T-helper 2 cell treated with Interferon-gamma antibody and Interleukin-4, amounts not matched to agents 5 μg/mL and 100 μg/mL, for 36 hours (primary cell): ENCODE measurements around the gene AASDHPPT.

Source experiments
- DNase-seq: peaks from one replicate; pipeline ENCODE4 v3.0.0; 2021; ENCODE audit warnings: low spot score
- H3K27ac Mint-ChIP-seq: one replicate; pipeline ENCODE4 v1.8.0; 2021; ENCODE audit warnings: mild to moderate bottlenecking, mixed read lengths
- H3K27me3 Mint-ChIP-seq: one replicate; pipeline ENCODE4 v1.8.0; 2021; ENCODE audit warnings: low read depth, mixed read lengths
- H3K36me3 Mint-ChIP-seq: one replicate; pipeline ENCODE4 v1.8.0; 2021; ENCODE audit warnings: low read depth, mixed read lengths
- H3K4me1 Mint-ChIP-seq: one replicate; pipeline ENCODE4 v1.8.0; 2021; ENCODE audit warnings: low read depth, mixed read lengths
- H3K4me3 Mint-ChIP-seq: one replicate; pipeline ENCODE4 v1.8.0; 2022; ENCODE audit warnings: mild to moderate bottlenecking, moderate library complexity, mixed read lengths
- H3K9me3 Mint-ChIP-seq: one replicate; pipeline ENCODE4 v1.8.0; 2021; ENCODE audit warnings: mixed read lengths

Gene AASDHPPT

GRCh38 chr11:106098893-106099553 lies 21.6 kb downstream of the AASDHPPT start:
- H3K9me3 Mint-ChIP-seq: no peaks in the 10 kb centered on the region
- H3K4me1 Mint-ChIP-seq: no peaks in the 10 kb centered on the region

GRCh38 chr11:106101370-106101769 lies 23.9 kb downstream of the AASDHPPT start:
- no peak for DNase-seq
- H3K9me3 Mint-ChIP-seq: no peaks in the 10 kb centered on the region
- H3K4me1 Mint-ChIP-seq: no peaks in the 10 kb centered on the region
- H3K27ac Mint-ChIP-seq: no peak overlapping the region
- no peaks in the 10 kb centered on the region for H3K27me3 Mint-ChIP-seq
- peaks cover 20% of the 10 kb centered on the region for H3K36me3 Mint-ChIP-seq
- no peak overlapping the region for H3K4me3 Mint-ChIP-seq

More at GRCh38 chr11:106098893-106099553, 21.6 kb downstream of the AASDHPPT start:
- Mint-ChIP-seq H3K4me3 (no peak overlapping the region), H3K27me3 (no peaks in the 10 kb centered on the region), H3K27ac (no peak overlapping the region), H3K36me3 (peaks cover 31% of the 10 kb centered on the region)
- DNase-seq: no peak

GRCh38 chr11:106101819-106102218 lies 24.4 kb downstream of the AASDHPPT start:
- Mint-ChIP-seq H3K9me3 (no peaks in the 10 kb centered on the region), H3K27ac (no peak overlapping the region), H3K4me3 (no peak overlapping the region), H3K36me3 (peaks cover 15% of the 10 kb centered on the region), H3K27me3 (no peaks in the 10 kb centered on the region), H3K4me1 (no peaks in the 10 kb centered on the region)
- no peak for DNase-seq

- DNase-seq: no peak
- no peak overlapping the region for H3K4me3 Mint-ChIP-seq
- H3K9me3 Mint-ChIP-seq: no peaks in the 10 kb centered on the region
- H3K27me3 Mint-ChIP-seq: no peaks in the 10 kb centered on the region
- no peak overlapping the region for H3K27ac Mint-ChIP-seq
- no peaks in the 10 kb centered on the region for H3K36me3 Mint-ChIP-seq
- H3K4me1 Mint-ChIP-seq: no peaks in the 10 kb centered on the region
Observed at GRCh38 chr11:106105986-106106385, 28.5 kb downstream of the AASDHPPT start.

GRCh38 chr11:106121570-106122320 lies 44.3 kb downstream of the AASDHPPT start:
- H3K9me3 Mint-ChIP-seq: no peaks in the 10 kb centered on the region
- no peaks in the 10 kb centered on the region for H3K4me1 Mint-ChIP-seq
- no peaks in the 10 kb centered on the region for H3K36me3 Mint-ChIP-seq
- no peak overlapping the region for H3K4me3 Mint-ChIP-seq
- H3K27me3 Mint-ChIP-seq: peaks cover 2% of the 10 kb centered on the region
- DNase-seq: no peak
- no peak overlapping the region for H3K27ac Mint-ChIP-seq

GRCh38 chr11:106127604-106128003 lies 50.1 kb downstream of the AASDHPPT start:
- Mint-ChIP-seq H3K36me3 (no peaks in the 10 kb centered on the region), H3K27ac (no peak overlapping the region), H3K9me3 (no peaks in the 10 kb centered on the region), H3K27me3 (peaks cover 5% of the 10 kb centered on the region), H3K4me1 (no peaks in the 10 kb centered on the region), H3K4me3 (no peak overlapping the region)
- no peak for DNase-seq

GRCh38 chr11:106128740-106129139 lies 51.3 kb downstream of the AASDHPPT start:
- Mint-ChIP-seq H3K27ac (no peak overlapping the region), H3K4me1 (no peaks in the 10 kb centered on the region), H3K36me3 (no peaks in the 10 kb centered on the region), H3K4me3 (no peak overlapping the region), H3K9me3 (no peaks in the 10 kb centered on the region), H3K27me3 (peaks cover 5% of the 10 kb centered on the region)
- no peak for DNase-seq

GRCh38 chr11:106131998-106132397 lies 54.5 kb downstream of the AASDHPPT start:
- H3K27ac Mint-ChIP-seq: no peak overlapping the region
- H3K4me3 Mint-ChIP-seq: no peak overlapping the region
- no peak for DNase-seq
- H3K4me1 Mint-ChIP-seq: no peaks in the 10 kb centered on the region
- no peaks in the 10 kb centered on the region for H3K36me3 Mint-ChIP-seq
- H3K27me3 Mint-ChIP-seq: peaks cover 3% of the 10 kb centered on the region
- H3K9me3 Mint-ChIP-seq: no peaks in the 10 kb centered on the region

GRCh38 chr11:106132582-106133354 lies 55.3 kb downstream of the AASDHPPT start:
- H3K4me1 Mint-ChIP-seq: no peaks in the 10 kb centered on the region
- no peak overlapping the region for H3K27ac Mint-ChIP-seq
- no peak for DNase-seq
- H3K27me3 Mint-ChIP-seq: peaks cover 3% of the 10 kb centered on the region
- H3K36me3 Mint-ChIP-seq: no peaks in the 10 kb centered on the region
- H3K9me3 Mint-ChIP-seq: no peaks in the 10 kb centered on the region
- H3K4me3 Mint-ChIP-seq: no peak overlapping the region

GRCh38 chr11:106133529-106133928 lies 56.1 kb downstream of the AASDHPPT start:
- Mint-ChIP-seq H3K4me3 (no peak overlapping the region), H3K27me3 (peaks cover 3% of the 10 kb centered on the region), H3K27ac (no peak overlapping the region), H3K4me1 (no peaks in the 10 kb centered on the region), H3K9me3 (no peaks in the 10 kb centered on the region), H3K36me3 (no peaks in the 10 kb centered on the region)
- no peak for DNase-seq

GRCh38 chr11:106137061-106137460 lies 59.6 kb downstream of the AASDHPPT start:
- Mint-ChIP-seq H3K4me1 (no peaks in the 10 kb centered on the region), H3K27me3 (no peaks in the 10 kb centered on the region), H3K9me3 (no peaks in the 10 kb centered on the region), H3K4me3 (no peak overlapping the region), H3K36me3 (no peaks in the 10 kb centered on the region), H3K27ac (no peak overlapping the region)
- no peak for DNase-seq

GRCh38 chr11:106137758-106138157 lies 60.3 kb downstream of the AASDHPPT start:
- DNase-seq: no peak
- Mint-ChIP-seq H3K4me3 (no peak overlapping the region), H3K36me3 (no peaks in the 10 kb centered on the region), H3K4me1 (no peaks in the 10 kb centered on the region), H3K27me3 (no peaks in the 10 kb centered on the region), H3K27ac (no peak overlapping the region), H3K9me3 (peaks cover 4% of the 10 kb centered on the region)
